GM11168 (cell line): ENCODE data around the gene GBP4.
"Not testable (repeated sequence)": the region's sequence is repeated elsewhere in the genome, so short reads cannot be mapped to it uniquely, and the experiment has no call there.

Experiments used
- in situ Hi-C: fragments of 300-500 bp; cut with MboI; formaldehyde crosslinking; loops from one replicate; pipeline ENCODE4 v1.12.0; 2022; ENCODE audit warnings: low sequenced_read_pairs; ENCODE audit not compliant: unreplicated experiment

GBP4 gene

GRCh38 chr1:89198491-89199072 lies at the start of gene GBP4:
Gene GBP4, minus strand, starts transcription at chr1:89198942. Its CDS starts 108 bp downstream, at chr1:89198834.
- in situ Hi-C loops = no loop called here

DNA sequence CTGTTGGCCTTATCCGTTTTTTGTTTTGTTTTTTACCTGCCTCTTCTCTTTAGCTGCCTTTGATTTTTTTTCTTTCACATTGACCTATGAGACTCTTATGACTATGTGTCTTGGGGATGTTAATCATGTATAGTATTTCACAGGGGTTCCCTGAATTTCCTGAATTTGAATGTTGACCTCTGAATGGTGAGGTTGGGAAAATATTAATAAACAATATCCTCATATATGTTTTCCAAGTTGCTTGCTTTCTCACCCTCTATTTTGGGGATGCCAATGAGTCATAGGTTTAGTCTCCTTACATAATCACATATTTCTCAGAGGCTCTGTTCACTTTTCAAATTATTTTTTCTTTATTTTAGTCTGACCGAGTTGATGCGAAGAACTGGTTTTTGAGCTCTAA lies 44.3 kb upstream of the GBP4 start:
- in situ Hi-C loops = no loop called here

DNA sequence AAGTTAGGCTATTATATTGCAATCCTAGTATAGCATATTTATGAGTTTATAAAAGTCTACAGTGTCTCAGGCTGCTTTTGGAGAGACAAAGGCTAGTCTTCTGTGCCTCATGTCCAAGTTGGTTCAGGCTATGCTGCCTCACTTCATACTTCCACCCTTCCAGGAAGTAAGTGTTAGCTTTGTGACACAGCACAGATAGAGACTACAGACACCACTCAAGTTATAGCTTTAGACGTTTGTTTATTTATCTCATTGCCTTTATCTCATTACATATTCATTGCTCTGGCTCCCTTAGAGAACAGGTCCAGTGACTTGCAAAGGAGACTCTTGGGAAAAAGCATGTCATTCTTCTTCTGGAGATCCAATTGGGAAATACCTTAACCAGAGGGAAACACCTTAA lies 22.6 kb upstream of the GBP4 start:
- in situ Hi-C loops = no loop called here

- in situ Hi-C loops = not testable (repeated sequence)
Measured at GRCh38 chr1:89219851-89220250, 21.1 kb upstream of the GBP4 start.

- in situ Hi-C loops = not testable (repeated sequence)
Measured at GRCh38 chr1:89218941-89219340, 20.2 kb upstream of the GBP4 start.

DNA sequence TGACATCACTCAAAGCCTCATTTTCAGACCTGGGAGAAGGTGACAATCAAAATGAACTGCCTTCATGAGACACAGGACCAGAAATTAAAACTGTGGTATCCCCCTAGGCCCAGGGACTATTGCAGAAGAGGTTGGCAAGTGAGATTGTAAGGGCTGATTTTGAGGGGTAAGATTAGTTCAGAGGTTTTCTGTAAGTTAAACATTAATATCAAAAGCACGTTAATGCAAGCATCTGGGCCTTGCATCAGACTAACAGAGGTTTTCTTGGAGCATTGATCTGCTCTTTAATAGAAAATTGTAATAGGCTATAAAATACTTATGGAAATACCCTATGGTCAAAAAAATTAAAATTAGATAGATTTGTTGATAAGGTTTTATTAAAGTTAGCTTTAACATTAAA lies 14.6 kb upstream of the GBP4 start:
- in situ Hi-C loops = no loop called here

DNA sequence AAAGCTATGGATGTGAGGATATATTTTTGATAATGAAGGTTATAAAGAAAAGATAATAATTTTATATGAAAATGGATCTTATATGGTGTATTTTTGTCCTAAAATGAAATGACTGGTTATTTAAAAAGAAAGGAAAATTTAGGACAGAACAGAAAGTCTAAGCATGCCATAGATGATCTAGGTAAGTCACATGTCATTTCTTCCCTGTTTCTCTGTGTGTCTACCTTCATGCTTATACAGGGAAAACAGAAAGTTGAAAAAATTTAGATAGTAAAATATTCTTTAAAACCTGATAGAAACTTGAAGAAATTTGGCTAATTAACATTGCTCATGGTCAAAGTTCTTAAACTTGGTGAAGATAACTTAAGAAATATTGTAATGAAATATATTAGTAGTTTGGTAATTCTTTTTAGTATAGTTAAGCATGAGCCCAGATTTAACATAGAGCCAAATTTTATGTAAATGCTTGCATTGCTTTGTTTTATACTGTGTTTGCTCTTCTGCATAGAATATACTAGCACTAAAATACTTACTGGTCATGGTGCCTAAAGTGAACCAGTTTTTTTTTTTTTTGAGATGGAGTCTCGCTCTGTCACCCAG lies 12.4 kb upstream of the GBP4 start:
- in situ Hi-C loops = no loop called here

DNA sequence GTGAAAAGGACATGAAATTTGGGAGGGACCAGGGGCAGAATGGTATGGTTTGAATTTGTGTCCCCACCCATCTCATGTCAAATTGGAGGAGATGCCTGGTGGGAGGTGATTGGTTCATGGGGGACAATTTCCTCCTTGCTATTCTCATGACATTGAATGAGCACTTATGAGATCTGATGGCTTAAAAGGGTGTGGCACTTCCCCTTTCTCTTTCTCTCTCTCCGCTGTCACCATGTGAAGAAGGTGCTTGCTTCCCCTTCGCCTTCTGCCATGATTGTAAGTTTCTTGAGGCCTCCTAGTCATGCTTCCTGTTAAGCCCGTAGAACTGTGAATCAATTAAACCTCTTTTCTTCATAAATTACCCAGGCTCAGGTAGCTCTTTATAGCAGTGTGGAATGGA lies 7.6 kb upstream of the GBP4 start:
- in situ Hi-C loops = no loop called here

DNA sequence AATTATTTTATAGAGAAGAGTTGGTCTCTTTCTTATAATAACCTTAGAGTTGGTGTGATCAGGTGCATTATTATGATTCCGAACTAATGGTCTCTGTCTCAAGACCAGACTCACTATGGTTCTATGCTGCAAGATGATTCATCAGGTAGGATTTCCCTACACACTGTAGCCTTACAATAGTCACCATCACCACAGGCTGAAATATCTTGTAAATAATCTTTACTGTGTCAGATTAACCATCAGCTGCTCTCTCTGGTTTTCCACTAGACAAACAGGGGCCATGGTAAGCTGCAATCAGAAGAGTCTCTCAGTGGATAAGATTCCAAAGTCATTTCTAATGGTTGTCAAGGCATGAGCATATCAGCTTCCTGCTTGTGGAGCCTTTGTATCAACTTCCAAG lies 4.4 kb upstream of the GBP4 start:
- in situ Hi-C loops = no loop called here

DNA sequence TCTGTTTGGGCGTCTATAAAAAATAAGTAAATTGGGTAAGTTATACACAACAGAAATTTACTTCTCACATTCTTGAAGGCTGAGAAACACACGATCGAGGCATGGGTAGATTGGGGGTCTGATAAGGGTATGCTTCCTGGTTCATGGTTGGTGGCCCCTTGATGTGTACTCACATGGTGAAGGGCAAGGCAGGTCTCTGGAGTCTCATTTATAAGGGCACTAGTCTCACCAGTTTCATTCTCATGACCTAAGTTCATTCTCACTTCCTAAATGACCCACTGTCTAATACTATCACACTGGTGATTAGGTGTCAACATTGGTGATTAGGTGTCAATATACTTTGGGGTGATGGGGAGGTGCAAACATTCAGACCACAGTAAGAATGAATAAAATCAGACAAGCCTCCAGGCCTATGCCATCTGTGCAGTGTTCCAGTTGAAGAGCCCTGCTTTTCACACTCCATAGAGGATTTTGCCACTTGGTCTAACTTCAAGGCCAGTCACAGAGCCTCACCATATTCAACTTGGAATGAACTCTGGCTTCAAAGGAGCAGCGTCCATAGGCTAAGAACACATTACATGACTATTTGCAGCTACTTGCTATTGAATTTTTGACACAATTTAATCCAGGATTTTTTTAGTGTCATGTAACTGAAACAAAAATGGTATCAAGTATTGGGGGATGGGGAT lies 2.5 kb upstream of the GBP4 start:
- in situ Hi-C loops = no loop called here

GRCh38 chr1:89200663-89201062 lies 1.9 kb upstream of the GBP4 start:
- in situ Hi-C loops = no loop called here

- in situ Hi-C loops = no loop called here
Measured at GRCh38 chr1:89199525-89200031, 836 bp upstream of the GBP4 start.

DNA sequence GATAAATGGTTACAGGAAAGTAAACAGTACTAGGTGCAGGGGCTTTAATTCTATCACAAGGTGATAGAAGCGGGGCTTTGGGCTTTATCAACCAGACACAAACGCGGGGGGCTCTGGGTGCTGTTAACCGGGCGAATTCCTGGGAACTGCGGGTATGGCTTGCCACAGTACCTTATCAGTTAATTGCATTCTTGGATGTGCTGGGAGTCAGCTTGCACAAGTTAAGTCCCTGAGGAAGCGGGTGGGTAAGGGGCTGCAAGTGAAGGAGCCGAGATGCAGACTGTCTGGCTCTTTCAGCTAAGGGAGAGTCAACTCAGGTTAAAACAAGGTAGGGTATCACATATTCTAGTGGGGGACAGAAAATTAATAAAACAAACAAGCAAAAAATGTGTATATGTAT lies 661 bp downstream of the GBP4 start:
- in situ Hi-C loops = no loop called here

GRCh38 chr1:89195476-89195875 lies 3.3 kb downstream of the GBP4 start:
- in situ Hi-C loops = no loop called here

DNA sequence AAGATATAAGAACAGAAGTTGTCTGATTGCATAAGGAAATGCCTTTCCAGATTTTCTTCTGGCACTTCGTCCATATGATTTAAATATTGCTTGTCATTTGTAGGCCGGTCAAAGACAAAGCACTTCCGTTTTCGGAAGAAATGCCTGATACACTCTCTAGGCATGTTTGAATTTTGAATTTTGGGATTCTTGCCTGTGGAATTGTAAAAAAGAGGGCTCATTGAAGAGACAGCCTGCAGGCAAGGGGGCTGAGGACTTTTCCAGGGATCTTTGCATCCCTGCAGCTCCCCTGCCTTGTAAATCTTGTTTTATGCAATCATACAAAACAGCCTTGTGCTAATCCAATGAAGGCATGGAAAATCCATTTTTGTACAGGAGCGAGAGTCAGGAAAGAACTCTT lies 7.4 kb downstream of the GBP4 start:
- in situ Hi-C loops = no loop called here

DNA sequence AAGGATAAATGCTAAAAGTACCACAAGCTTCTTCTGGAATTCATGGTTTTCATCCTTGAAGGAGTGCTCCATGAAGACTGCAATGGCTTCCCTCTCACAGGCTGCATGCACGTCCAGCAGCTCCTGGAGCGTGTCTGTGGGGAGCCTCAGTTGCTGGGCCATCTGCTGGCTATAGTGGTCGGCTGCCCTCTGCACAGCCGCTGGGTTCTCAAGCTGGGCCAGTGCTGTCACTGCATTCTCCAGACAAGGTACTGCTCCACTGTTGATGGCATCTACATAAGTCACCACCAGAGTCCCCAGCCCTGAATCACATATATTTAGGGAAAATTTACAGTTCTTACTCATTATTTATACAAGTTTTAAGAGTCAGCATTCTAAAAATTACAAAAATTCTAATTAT lies 8.7 kb downstream of the GBP4 start:
- in situ Hi-C loops = no loop called here

- in situ Hi-C loops = no loop called here
Measured at GRCh38 chr1:89179343-89179742, 19.4 kb downstream of the GBP4 start.

GRCh38 chr1:89176971-89177370 lies 21.8 kb downstream of the GBP4 start:
- in situ Hi-C loops = no loop called here

DNA sequence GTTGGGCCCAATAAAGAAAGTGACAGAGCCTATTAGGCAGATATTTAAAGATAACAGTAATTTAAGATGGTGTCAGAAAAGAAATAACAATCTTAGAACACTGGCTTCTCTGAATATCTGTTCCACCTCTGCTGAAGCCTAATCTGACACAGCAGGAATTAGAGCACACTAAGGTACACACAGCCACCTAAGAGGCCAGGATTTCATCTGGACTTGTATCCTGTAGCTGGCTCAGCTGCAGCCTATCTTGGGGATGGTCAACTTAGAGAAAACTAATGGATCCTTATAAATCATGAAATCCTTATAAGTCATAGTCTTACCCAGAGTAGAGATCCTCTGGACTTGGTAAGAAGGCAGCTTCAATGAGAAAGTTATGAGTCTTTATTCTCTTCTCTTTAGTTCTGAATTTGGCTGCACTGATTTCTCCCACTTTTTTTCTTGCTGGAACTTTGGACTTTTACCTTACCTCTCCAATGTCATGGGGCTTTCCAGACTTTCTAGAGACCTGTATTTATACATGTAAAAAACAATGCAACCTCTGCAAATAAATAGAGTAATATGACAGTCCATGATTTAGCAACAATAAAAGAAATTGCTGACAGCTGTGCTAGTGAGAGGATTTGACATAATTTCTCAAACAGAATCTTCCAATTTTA lies 23.0 kb downstream of the GBP4 start, which contains the start of gene GBP7:
TSS of gene GBP7 (minus strand) at position 403 of the 656 bp plus-strand sequence. CDS start 4,068 bp downstream, outside the sequence.
- in situ Hi-C loops = no loop called here

- in situ Hi-C loops = no loop called here
Measured at GRCh38 chr1:89174491-89174890, 24.3 kb downstream of the GBP4 start.
